ENCODE data around the gene OSBPL10. TPM values are rescaled to one million over a fixed set of nuclear protein-coding genes. Genes with fewer than 3 reads are reported as not detected.

The OSBPL10 gene
- total RNA-seq, 1 donor from 2014 or later = 52.7 TPM

DNA sequence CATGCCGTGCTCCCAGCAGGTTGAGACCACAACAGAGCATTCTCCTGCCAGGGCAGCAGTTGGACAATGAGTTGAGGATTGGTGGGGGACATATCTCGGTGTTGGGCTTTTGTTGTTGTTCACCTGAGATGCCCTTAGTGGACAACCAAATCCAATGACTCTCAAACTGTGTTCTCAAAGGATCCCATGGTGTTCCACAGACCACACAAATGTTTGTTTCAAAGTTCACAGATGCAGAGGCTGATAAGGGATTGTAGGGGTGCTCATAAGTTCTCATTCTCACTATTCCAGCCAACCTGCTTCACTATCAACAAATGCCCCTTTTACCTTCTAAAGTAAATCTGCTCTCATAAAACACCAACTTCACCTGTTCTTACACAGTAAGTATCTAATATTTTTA, 159.9 kb downstream of the OSBPL10 start:
- Mint-ChIP-seq H3K27ac (ENCODE audit: unreplicated experiment) (no peak overlapping the region), H3K4me1 (ENCODE audit: low read depth, unreplicated experiment) (no peaks in the 10 kb centered on the region), H3K4me3 (ENCODE audit: unreplicated experiment) (no peak overlapping the region), H3K36me3 (ENCODE audit: low read depth, unreplicated experiment) (peaks cover 21% of the 10 kb centered on the region), H3K9me3 (ENCODE audit: unreplicated experiment) (no peaks in the 10 kb centered on the region), H3K27me3 (ENCODE audit: low read depth, unreplicated experiment) (no peaks in the 10 kb centered on the region)
- DNase-seq (ENCODE audit: low read depth) = no peak
- Histone ChIP-seq H3K4me2 (ENCODE audit: low read length) (no peak overlapping the region), H3K9me3 (ENCODE audit: insufficient read depth, low read depth, low read length) (no peaks in the 10 kb centered on the region), H3K27me3 (ENCODE audit: insufficient read depth, low read length) (no peaks in the 10 kb centered on the region), H3K36me3 (ENCODE audit: insufficient read depth, low read length) (no peaks in the 10 kb centered on the region), H3K4me1 (ENCODE audit: insufficient read depth, low read length) (no peaks in the 10 kb centered on the region), H2AFZ (ENCODE audit: low read depth, low read length) (no peak overlapping the region), H3K27ac (ENCODE audit: low read depth, low read length) (no peak overlapping the region), H3K9ac (ENCODE audit: low read length) (no peak overlapping the region), H4K20me1 (ENCODE audit: insufficient read depth, low read length) (no peaks in the 10 kb centered on the region), H3K4me3 (ENCODE audit: insufficient read depth, low read depth, low read length) (no peak overlapping the region), H3K79me2 (ENCODE audit: insufficient read depth, low read length) (no peaks in the 10 kb centered on the region)
- no peak for FAIRE-seq
- TF ChIP-seq CTCF (IDR thresholded peaks at IDR 0.05; ENCODE audit: insufficient read depth, low read depth, low read length) (no peak), EZH2 (IDR thresholded peaks at IDR 0.05; ENCODE audit: insufficient read depth, low read length) (no peak)

DNA sequence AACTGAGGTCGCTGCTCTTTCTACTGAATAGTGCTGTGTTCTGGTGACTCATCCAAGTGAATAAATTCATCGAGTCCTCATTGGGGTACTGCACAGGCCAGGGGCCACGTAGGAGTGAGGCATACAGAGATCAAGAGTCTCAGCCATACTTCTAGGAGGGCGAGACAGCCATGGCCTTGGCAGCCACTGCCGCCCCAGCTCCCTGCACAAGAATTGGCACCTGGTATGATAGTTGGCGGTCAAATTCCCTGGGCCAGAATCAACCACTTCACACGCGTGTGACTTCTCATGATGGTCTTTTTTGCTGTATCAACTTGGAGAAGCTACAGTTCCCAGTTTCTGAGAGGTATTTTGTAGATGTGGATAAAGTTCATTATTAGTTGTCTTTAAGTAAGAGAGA, 161.6 kb downstream of the OSBPL10 start:
- Histone ChIP-seq H4K20me1 (ENCODE audit: insufficient read depth, low read length) (peaks cover 5% of the 10 kb centered on the region), H3K27ac (ENCODE audit: low read depth, low read length) (no peak overlapping the region), H3K4me2 (ENCODE audit: low read length) (no peak overlapping the region), H3K9me3 (ENCODE audit: insufficient read depth, low read depth, low read length) (no peaks in the 10 kb centered on the region), H3K4me1 (ENCODE audit: insufficient read depth, low read length) (no peaks in the 10 kb centered on the region), H3K79me2 (ENCODE audit: insufficient read depth, low read length) (no peaks in the 10 kb centered on the region), H3K27me3 (ENCODE audit: insufficient read depth, low read length) (no peaks in the 10 kb centered on the region), H3K36me3 (ENCODE audit: insufficient read depth, low read length) (no peaks in the 10 kb centered on the region), H3K4me3 (ENCODE audit: insufficient read depth, low read depth, low read length) (no peak overlapping the region), H3K9ac (ENCODE audit: low read length) (no peak overlapping the region), H2AFZ (ENCODE audit: low read depth, low read length) (no peak overlapping the region)
- TF ChIP-seq EZH2 (IDR thresholded peaks at IDR 0.05; ENCODE audit: insufficient read depth, low read length) = no peak
- no peak for TF ChIP-seq CTCF (IDR thresholded peaks at IDR 0.05; ENCODE audit: insufficient read depth, low read depth, low read length)
- FAIRE-seq (no peak), DNase-seq (ENCODE audit: low read depth) (no peak)
- H3K27me3 Mint-ChIP-seq (ENCODE audit: low read depth, unreplicated experiment) = no peaks in the 10 kb centered on the region
- H3K9me3 Mint-ChIP-seq (ENCODE audit: unreplicated experiment) = no peaks in the 10 kb centered on the region
- peaks cover 10% of the 10 kb centered on the region for H3K4me1 Mint-ChIP-seq (ENCODE audit: low read depth, unreplicated experiment)
- peaks cover 21% of the 10 kb centered on the region for H3K36me3 Mint-ChIP-seq (ENCODE audit: low read depth, unreplicated experiment)
- H3K4me3 Mint-ChIP-seq (ENCODE audit: unreplicated experiment) = no peak overlapping the region
- H3K27ac Mint-ChIP-seq (ENCODE audit: unreplicated experiment) = no peak overlapping the region

DNA sequence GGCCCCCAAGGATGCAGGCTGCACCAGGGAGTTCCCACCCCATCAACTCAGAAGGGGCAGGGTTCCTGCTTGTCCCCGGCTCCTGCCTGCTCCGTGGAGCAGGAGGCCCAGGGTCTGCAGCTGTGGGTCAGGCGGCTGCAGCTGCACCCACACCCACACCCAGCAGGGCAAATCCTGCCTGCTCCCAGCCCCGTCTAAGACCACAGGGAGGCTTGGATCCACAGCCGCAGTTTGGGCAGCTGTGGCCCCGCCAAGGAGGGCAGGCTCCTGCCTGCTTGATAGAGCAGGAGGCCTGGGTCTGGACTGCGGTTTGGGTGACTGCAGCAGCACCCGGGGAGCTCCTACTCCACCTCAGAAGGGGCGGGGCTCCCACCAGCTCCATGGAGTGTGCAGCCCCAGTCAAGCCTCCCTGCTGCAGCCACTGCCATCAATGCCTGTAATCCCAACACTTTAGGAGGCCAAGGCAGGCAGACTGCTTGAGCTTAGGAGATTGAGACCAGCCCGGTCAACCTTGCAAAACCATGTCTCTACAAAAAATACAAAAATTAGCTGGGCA, 163.6 kb downstream of the OSBPL10 start:
- no peak overlapping the region for H3K4me2 ChIP-seq (ENCODE audit: low read length)
- H3K27ac ChIP-seq (ENCODE audit: low read depth, low read length) = no peak overlapping the region
- FAIRE-seq (no peak), DNase-seq (ENCODE audit: low read depth) (no peak)
- no peaks in the 10 kb centered on the region for H3K36me3 ChIP-seq (ENCODE audit: insufficient read depth, low read length)
- H3K9ac ChIP-seq (ENCODE audit: low read length) = no peak overlapping the region
- H3K4me1 ChIP-seq (ENCODE audit: insufficient read depth, low read length) = no peaks in the 10 kb centered on the region
- H3K9me3 Mint-ChIP-seq (ENCODE audit: unreplicated experiment) = no peaks in the 10 kb centered on the region
- H3K79me2 ChIP-seq (ENCODE audit: insufficient read depth, low read length) = no peaks in the 10 kb centered on the region
- H3K36me3 Mint-ChIP-seq (ENCODE audit: low read depth, unreplicated experiment) = peaks cover 16% of the 10 kb centered on the region
- H3K9me3 ChIP-seq (ENCODE audit: insufficient read depth, low read depth, low read length) = no peaks in the 10 kb centered on the region
- H3K4me3 ChIP-seq (ENCODE audit: insufficient read depth, low read depth, low read length) = no peak overlapping the region
- no peaks in the 10 kb centered on the region for H3K27me3 ChIP-seq (ENCODE audit: insufficient read depth, low read length)
- no peak overlapping the region for H2AFZ ChIP-seq (ENCODE audit: low read depth, low read length)
- no peak for TF ChIP-seq EZH2 (IDR thresholded peaks at IDR 0.05; ENCODE audit: insufficient read depth, low read length)
- TF ChIP-seq CTCF (IDR thresholded peaks at IDR 0.05; ENCODE audit: insufficient read depth, low read depth, low read length) = no peak
- no peaks in the 10 kb centered on the region for H3K27me3 Mint-ChIP-seq (ENCODE audit: low read depth, unreplicated experiment)
- H3K4me1 Mint-ChIP-seq (ENCODE audit: low read depth, unreplicated experiment) = peaks cover 12% of the 10 kb centered on the region
- peaks cover 5% of the 10 kb centered on the region for H4K20me1 ChIP-seq (ENCODE audit: insufficient read depth, low read length)
- H3K4me3 Mint-ChIP-seq (ENCODE audit: unreplicated experiment) = no peak overlapping the region
- H3K27ac Mint-ChIP-seq (ENCODE audit: unreplicated experiment) = no peak overlapping the region

All from astrocyte (in vitro differentiated cells and primary cell).